Esophagus mucosa (tissue), 1 donor: ENCODE data around the gene ATAD3C. TPM values are rescaled to one million over a fixed set of nuclear protein-coding genes. Genes with fewer than 3 reads are reported as not detected.
"Not testable (repeated sequence)": the region's sequence is repeated elsewhere in the genome, so short reads cannot be mapped to it uniquely, and the experiment has no call there.

Source experiments
- ATAC-seq: fragments of 200-7000 bp; cut with Tn5 transposase; one replicate; pipeline ENCODE4 v1.9.1; 2020
- total RNA-seq: library from RNA; stranded (reverse); gene quantifications from one replicate; pipeline ENCODE4 v1.2.4, GENCODE V29; 2023
- donor health status: DM: yes; HTN: yes; CAD: no.

The ATAD3C gene
- total RNA-seq, 1 donor from 2014 or later, result 2.1 TPM

DNA sequence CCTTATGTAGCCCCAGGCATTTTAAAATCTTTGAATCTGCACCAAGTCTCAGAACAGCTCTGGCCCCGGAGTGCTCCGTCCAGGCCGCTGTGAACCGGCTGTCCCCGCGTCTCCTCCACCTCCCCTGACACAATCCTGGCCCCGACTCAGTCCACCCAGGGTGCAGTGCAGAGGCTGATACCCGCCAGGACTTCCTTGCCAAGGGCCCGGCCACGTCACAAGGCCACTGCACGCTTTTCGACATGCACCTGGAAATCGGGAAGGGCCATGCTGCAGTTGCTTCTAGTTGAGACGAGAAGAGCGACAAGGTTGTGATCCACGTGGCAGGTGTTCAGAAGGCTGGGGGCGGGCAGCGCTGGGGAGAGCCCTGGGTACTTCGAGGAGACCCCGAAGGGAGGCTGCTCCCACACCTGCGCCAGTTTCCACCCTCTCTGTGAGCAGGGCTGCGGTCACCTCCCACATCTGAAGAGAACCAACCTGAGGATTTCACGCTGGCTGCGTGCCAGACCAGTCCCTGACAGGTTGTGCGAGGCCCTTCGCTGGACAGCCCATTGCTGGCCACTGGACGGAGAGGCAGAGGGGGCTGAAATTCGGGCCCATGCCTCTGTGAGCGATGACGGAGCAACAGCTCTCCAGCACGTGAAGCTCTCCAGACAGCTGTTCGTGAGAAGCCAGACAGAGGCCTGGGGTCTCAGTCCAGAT is 7.3 kb upstream of the ATAD3C start:
- ATAC-seq, result no peak

GRCh38 chr1:1446631-1447030 is 2.9 kb upstream of the ATAD3C start:
- ATAC-seq, result not testable (repeated sequence)

- peak; percentile 10 for ATAC-seq
These were observed 1.1 kb downstream of the ATAD3C start for GRCh38 chr1:1450616-1451015.

GRCh38 chr1:1451696-1452364 is 2.3 kb downstream of the ATAD3C start:
- ATAC-seq, result no peak

DNA sequence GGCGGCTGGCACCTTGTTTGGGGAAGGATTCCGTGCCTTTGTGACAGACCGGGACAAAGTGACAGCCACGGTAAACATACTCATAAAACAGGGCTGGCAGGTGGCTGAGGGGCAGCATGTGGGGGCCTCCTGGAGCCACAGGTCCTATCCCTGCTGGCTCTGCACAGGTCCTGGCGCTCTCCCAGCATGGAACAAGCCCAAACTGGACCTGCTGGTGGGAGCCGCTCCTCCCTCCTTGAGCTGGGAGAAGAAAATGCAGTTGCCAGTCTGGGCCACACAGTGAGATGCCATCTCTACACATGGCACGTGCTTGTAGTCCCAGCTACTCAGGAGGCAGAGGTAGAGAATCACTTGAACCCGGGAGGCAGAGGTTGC is 2.9 kb downstream of the ATAD3C start:
- peak; percentile 52 for ATAC-seq

- no peak for ATAC-seq
These were observed 3.4 kb downstream of the ATAD3C start for GRCh38 chr1:1452882-1453281.

GRCh38 chr1:1454286-1455056 is 5.0 kb downstream of the ATAD3C start:
- ATAC-seq, result not testable (repeated sequence)

- ATAC-seq, result no peak
These were observed 5.9 kb downstream of the ATAD3C start for GRCh38 chr1:1455366-1455884.

- ATAC-seq, result not testable (repeated sequence)
These were observed 6.4 kb downstream of the ATAD3C start for GRCh38 chr1:1455934-1456333.

DNA sequence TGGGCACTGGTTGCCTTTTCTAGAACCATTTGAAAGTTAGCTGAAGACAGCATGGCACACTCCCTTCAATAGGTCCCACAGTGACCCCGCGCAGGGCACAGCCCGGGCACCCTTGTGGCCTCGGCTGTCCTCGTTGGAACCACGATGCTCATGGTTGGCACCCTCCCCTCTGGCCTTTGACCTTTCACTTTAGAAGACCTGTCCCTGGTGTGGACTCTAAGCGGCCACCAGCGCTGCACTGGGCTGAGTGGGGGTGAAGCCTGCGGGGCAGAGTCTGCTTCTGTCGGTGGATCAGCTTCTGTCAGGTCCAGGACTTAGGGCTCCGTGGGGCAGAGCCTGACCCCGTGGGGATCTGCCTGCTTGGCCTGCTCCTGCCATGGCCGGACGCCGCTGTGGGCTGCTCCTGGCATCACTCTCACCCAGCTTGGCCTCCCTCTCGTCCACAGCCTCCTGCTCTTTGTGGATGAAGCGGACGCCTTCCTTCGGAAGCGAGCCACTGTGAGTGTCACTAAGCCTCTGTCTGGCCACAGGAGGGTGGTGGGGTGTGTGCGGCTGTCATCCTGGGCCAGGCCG is 7.3 kb downstream of the ATAD3C start:
- ATAC-seq, result not testable (repeated sequence)

DNA sequence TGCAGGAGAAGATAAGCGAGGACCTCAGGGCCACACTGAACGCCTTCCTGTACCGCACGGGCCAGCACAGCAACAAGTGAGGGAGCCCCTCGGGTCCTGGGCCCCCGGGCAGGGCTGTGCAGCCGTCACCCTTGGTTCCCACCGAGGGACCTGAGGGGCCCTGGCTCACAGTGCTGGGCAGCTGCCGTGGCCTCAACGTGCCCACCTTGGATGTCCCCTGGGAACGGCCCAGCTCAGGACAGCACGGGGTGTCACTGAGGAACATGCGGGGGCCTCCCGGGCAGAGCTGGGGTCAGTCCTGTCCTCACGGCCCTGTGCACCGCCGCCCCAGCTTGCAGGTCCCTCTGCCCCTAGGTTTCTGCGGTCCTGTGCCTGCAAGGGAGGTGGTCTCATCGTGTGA is 9.7 kb downstream of the ATAD3C start:
- not testable (repeated sequence) for ATAC-seq

DNA sequence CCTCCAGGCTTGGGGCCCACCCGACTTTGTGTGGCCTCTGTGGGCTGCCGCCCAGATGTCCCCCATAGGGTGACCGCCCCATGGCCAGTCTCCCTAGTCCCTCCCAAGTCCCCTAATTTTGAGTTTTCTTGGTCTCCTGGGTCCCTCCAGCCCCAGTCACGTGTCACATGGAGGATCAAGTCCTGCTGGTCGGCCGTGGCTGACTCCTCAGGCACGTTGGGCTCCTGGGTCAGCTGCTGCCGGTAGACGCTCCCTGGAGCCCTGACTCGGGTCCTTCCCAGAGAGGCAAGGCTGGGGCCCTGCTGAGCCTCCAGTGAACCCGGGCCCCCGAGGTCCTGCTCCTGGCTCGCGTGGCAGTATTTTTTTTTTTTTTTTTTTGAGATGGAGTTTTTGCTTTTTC is 10.2 kb downstream of the ATAD3C start:
- ATAC-seq, result not testable (repeated sequence)

DNA sequence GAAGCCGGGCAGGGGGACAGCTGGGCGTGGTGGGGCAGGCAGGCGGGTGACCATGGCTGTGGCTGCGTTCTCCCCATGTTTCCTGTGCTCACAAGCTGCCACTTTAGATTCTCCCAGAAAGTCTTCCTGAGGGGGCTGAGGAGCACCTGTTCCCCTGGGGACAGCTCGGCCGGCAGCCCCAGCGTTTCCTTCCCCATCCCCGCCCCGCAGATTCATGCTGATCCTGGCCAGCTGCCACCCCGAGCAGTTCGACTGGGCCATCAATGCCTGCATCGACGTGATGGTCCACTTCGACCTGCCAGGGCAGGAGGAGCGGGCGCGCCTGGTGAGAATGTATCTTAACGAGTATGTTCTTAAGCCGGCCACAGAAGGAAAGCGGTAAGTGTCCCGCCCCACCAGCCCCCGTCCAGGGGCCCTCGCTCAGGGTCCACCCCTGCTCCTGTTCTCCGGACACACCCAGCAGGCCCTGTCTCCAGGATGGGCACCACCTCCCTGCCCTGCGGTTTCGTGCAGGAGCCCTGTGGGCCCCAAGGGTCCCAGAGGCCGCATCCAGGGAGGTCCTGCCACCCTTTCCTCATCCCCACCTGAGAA is 11.1 kb downstream of the ATAD3C start:
- no peak for ATAC-seq

DNA sequence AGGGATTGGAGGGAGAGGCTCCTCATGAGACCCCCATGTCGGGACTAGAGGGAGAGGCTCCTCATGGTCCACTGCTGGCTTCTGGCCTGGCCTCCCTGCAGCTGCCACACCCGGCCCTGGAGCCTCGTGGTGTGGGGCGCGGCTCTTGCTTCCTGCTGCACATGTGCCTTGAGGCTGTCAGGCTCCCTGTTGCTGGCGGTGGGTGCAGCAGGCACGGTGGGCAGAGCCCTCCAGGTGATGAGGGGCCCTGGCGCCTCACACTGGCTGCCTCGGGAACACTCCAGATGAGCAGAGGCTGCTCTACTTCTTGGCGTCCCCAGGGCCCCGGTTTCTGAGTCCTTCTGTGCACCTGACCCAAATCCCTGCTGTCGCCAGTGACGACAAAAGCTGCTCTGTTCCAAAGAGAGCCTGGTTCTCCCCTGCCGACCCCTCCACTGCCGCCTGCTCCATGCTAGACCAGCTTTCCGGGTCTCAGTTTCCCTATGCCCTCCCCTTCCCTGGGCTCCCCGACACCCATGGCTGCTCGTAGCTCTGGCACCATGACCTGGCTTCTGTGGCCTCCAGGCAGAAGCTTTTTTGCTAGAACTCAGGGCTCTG is 12.3 kb downstream of the ATAD3C start:
- peak; percentile 48 for ATAC-seq

DNA sequence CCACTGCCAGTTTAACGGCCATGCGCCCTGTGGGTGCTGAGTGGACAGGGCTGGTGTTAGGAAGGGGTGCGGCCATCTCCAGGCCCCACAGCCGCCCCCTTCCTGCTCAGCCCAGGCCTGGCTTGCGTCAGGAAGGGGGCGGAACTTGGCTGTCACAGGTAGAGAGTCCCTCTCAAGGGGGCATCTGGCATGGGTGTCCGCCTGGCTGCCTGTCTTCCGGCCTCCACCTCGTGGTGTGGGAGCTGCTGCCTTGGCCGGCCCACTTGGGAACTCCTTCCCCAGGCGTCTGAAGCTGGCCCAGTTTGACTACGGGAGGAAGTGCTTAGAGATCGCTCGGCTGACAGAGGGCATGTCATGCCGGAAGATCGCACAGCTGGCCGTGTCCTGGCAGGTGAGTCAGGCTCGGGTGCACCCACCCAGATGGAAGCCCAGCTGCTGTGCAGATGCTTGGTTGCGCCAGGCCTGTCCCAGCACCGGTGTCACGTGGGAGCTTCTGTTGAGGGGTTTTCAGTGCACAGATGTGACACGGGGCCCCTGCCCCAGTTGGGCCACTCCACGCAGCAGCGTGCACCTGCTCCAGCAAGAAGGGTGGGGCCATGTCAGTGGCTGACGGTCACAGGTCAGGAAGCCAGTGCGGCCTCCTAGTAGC is 13.0 kb downstream of the ATAD3C start:
- peak; percentile 72 for ATAC-seq

DNA sequence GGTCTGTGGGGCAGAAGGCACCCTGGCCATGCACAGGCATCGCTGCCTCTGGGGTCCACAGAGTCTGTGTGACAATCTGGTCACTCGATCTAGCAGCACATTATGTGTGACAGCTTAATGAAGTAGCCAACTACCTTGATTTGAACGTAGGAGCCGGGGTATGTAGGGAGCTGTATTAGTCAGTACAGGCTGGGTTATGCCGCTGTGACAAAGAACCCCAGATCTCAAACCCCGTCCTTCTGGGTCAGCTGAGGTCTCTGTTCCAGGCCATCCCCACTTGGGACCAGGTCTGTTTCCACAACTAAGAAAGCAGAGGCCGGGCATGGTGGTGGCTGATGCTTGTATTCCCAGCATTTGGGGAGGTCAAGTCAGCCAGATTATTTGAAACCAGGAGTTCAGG is 13.8 kb downstream of the ATAD3C start:
- no peak for ATAC-seq

DNA sequence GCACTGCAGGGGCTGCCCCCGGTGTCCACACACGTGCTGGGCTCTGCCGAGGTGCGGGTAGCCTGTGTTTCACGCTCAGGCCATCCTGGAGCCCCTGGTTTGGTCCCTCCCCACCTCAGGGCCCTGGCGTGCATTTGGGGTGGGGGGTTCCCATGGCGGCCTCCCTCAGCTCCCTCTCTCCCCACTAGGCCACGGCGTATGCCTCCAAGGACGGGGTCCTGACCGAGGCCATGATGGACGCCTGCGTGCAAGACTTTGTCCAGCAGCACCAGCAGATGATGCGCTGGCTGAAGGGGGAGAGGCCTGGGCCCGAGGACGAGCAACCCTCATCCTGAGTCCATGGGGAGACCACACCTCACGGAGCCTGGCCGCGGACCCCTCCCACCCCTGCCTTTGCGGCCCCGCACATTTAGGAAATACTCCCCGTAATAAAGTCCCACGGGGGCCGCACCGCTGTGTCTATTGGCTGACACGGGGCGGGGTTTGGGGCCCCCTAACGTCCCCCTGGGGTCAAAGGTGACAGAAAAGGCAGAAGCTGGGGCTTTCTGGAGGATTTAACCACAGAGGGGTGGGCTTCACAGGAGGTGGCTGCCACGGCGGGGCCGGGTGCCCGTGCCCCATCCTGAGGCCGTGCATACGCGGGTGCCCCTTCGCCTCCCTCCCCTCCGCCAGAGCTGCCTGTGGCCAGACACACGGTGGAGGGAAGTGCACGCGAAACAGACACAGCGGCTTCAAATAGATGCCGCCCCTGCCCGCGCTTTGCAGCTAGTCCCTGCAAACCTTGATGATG is 18.9 kb downstream of the ATAD3C start:
- not testable (repeated sequence) for ATAC-seq

DNA sequence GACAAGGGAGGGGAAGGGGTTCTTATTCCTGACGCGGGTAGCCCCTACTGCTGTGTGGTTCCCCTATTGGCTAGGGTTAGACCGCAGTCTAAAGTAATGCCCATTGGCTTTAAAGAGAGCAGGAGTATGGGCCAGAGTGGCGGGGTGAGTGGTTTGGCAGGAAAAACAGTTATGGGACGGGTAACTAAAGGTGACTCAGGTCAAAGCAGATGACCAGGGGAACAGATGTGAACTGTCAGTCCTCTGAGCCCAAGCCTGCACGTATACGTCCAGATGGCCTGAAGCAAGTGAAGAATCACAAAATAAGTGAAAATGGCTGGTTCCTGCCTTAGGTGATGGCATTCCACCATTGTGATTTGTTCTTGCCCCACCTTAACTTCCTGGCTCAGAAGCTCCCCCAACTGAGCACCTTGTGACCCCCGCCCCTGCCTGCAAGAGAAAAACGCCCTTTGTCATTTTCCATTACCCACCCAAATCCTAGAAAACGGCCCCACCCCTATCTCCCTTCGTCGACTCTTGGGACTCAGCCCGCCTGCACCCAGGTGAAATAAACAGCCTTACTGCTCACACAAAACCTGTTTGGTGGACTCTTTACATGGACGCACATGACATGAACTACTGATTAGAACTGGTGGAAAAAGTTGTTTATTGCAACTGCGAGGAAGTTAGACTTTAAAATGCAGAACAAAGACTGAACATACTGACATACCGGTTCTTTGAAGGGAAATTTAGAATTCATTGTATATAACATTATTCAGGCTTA is 21.3 kb downstream of the ATAD3C start:
- ATAC-seq, result peak; percentile 23

DNA sequence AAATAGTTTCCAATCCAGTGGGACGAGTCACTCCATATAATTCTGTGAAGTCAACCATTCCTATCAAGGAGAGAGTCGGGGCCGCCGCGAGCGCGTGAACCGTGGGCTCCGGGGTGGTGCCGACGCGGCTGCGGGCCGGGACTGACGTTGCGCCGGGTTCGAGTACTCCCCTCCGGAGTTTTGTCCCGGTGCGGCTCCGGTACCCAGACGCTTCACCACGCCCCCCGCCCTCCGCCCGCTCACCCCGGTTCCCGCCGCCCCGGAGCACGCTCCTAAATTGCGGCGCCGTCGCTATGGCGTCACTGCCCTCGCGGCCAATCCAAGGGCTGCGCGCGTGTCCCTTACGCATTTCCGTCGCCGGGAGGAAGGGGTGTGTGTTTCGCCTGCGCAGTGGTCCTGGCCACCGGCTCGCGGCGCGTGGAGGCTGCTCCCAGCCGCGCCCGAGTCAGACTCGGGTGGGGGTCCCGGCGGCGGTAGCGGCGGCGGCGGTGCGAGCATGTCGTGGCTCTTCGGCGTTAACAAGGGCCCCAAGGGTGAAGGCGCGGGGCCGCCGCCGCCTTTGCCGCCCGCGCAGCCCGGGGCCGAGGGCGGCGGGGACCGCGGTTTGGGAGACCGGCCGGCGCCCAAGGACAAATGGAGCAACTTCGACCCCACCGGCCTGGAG is 22.0 kb downstream of the ATAD3C start, which contains the start of gene ATAD3B:
TSS of gene ATAD3B (plus strand) at position 377 of the 664 bp plus-strand sequence. CDS start at position 497, 120 bp downstream.
- peak; percentile 94 for ATAC-seq
